GM15510 (cell line): ENCODE measurements around the gene DDI2.

ENCODE experiments used
- POLR2A ChIP-seq: IDR thresholded peaks from 3 replicates; pipeline ENCODE4 v1.6.1; 2011; ENCODE audit warnings: borderline replicate concordance; ENCODE audit not compliant: insufficient read length; ENCODE audit errors: extremely low read depth

DDI2 gene

GRCh38 chr1:15598436-15598835 lies 18.8 kb upstream of the DDI2 start:
- TF ChIP-seq POLR2A = no peak

GRCh38 chr1:15603050-15603965 lies 13.9 kb upstream of the DDI2 start:
- peak; percentile 73 for TF ChIP-seq POLR2A

- TF ChIP-seq POLR2A = no peak
Observed at GRCh38 chr1:15605398-15606383, 11.6 kb upstream of the DDI2 start.

GRCh38 chr1:15609631-15610030 lies 7.6 kb upstream of the DDI2 start:
- TF ChIP-seq POLR2A = no peak

- TF ChIP-seq POLR2A = no peak
Observed at GRCh38 chr1:15610167-15610566, 7.1 kb upstream of the DDI2 start.

GRCh38 chr1:15616373-15617172 lies 685 bp upstream of the DDI2 start:
- TF ChIP-seq POLR2A = no peak

- no peak for TF ChIP-seq POLR2A
Observed at GRCh38 chr1:15618077-15618654, 908 bp downstream of the DDI2 start.

GRCh38 chr1:15618655-15619525 lies 1.6 kb downstream of the DDI2 start:
- no peak for TF ChIP-seq POLR2A

GRCh38 chr1:15620155-15620545 lies 2.9 kb downstream of the DDI2 start:
- no peak for TF ChIP-seq POLR2A

GRCh38 chr1:15620902-15621682 lies 3.8 kb downstream of the DDI2 start:
- no peak for TF ChIP-seq POLR2A

GRCh38 chr1:15621975-15622374 lies 4.7 kb downstream of the DDI2 start:
- no peak for TF ChIP-seq POLR2A

- TF ChIP-seq POLR2A = no peak
Observed at GRCh38 chr1:15622712-15623373, 5.6 kb downstream of the DDI2 start.
